Measurements from ENCODE around the gene PVRIG. TPM values are rescaled to one million over a fixed set of nuclear protein-coding genes. Genes with fewer than 3 reads are reported as not detected.
A peak's percentile ranks its signal among the peaks of the same experiment; 100 is the strongest.
"Not testable (repeated sequence)": the region's sequence is repeated elsewhere in the genome, so short reads cannot be mapped to it uniquely, and the experiment has no call there.

The PVRIG gene
- total and polyA plus RNA-seq, 5 donors from 2014 or later: 46.3 to 126 (median 94.5) TPM

DNA sequence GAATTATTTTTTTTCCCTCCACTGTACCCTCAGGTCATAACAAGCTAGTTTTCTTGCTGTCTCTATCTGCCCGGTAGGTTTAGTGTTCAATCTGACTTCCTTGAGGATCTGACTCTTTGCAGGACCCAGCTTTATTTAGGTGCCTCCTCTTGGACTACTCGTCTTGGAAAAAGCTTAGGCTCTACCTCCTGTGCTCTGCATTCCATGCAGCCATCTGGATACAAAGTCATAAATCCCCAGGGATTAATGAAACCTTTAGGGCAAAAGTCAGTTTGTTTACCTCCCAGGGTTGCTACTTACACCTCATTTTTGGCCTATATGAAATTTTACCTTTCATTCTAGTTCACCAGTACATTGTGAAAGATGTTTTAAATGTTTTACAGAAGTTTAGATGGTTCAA is 34.0 kb upstream of the PVRIG start:
- Histone ChIP-seq H3K4me1 (ENCODE audit: control insufficient read depth, insufficient read depth, low read length, poor library complexity, severe bottlenecking) (peaks cover 3% of the 10 kb centered on the region), H3K4me3 (ENCODE audit: low read depth, low read length) (no peak overlapping the region), H3K9me3 (ENCODE audit: control insufficient read depth in 2 of 2, low read length in 2 of 2) (no peaks in the 10 kb centered on the region), H3K27me3 (ENCODE audit: control insufficient read depth, insufficient read depth, low read length) (no peaks in the 10 kb centered on the region), H3K27ac (ENCODE audit: insufficient read depth, low read length, poor library complexity, severe bottlenecking) (no peak overlapping the region), H3K36me3 (ENCODE audit: control insufficient read depth, insufficient read depth, low read length) (no peaks in the 10 kb centered on the region)
- DNase-seq: no peak
- Mint-ChIP-seq H3K27me3 (peaks cover 2% of the 10 kb centered on the region), H3K4me1 (peaks cover 19 to 36% (median 23%) of the 10 kb centered on the region in 4 donors), H3K27ac (no peak overlapping the region), H3K36me3 (no peaks in the 10 kb centered on the region), H3K4me3 (no peak overlapping the region), H3K9me3 (peaks cover 0 to 6% (median 0%) of the 10 kb centered on the region in 7 donors)
- ATAC-seq (ENCODE audit: low read depth in 2 of 2): no peak

- Histone ChIP-seq H3K27me3 (ENCODE audit: control insufficient read depth, insufficient read depth, low read length) (no peaks in the 10 kb centered on the region), H3K4me1 (ENCODE audit: control insufficient read depth, insufficient read depth, low read length, poor library complexity, severe bottlenecking) (no peaks in the 10 kb centered on the region), H3K36me3 (ENCODE audit: control insufficient read depth, insufficient read depth, low read length) (no peaks in the 10 kb centered on the region), H3K4me3 (ENCODE audit: low read depth, low read length) (no peak overlapping the region), H3K27ac (ENCODE audit: insufficient read depth, low read length, poor library complexity, severe bottlenecking) (no peak overlapping the region), H3K9me3 (ENCODE audit: control insufficient read depth in 2 of 2, low read length in 2 of 2) (no peaks in the 10 kb centered on the region)
- H3K27me3 Mint-ChIP-seq: no peaks in the 10 kb centered on the region
- peak overlapping the region in 1 of 3 donors; percentile 84 for H3K27ac Mint-ChIP-seq
- H3K36me3 Mint-ChIP-seq: no peaks in the 10 kb centered on the region
- DNase-seq (no peak), ATAC-seq (ENCODE audit: low read depth in 2 of 2) (no peak)
- H3K4me1 Mint-ChIP-seq: peaks cover 9 to 25% (median 10%) of the 10 kb centered on the region in 4 donors
- no peaks in the 10 kb centered on the region for H3K9me3 Mint-ChIP-seq
- H3K4me3 Mint-ChIP-seq: no peak overlapping the region
Observed at GRCh38 chr7:100189061-100189460, 30.7 kb upstream of the PVRIG start.

- Histone ChIP-seq H3K4me1 (ENCODE audit: control insufficient read depth, insufficient read depth, low read length, poor library complexity, severe bottlenecking) (no peaks in the 10 kb centered on the region), H3K4me3 (ENCODE audit: low read depth, low read length) (no peak overlapping the region), H3K27me3 (ENCODE audit: control insufficient read depth, insufficient read depth, low read length) (no peaks in the 10 kb centered on the region), H3K9me3 (ENCODE audit: control insufficient read depth in 2 of 2, low read length in 2 of 2) (no peaks in the 10 kb centered on the region), H3K36me3 (ENCODE audit: control insufficient read depth, insufficient read depth, low read length) (no peaks in the 10 kb centered on the region), H3K27ac (ENCODE audit: insufficient read depth, low read length, poor library complexity, severe bottlenecking) (no peak overlapping the region)
- Mint-ChIP-seq H3K4me1 (peaks cover 9 to 25% (median 10%) of the 10 kb centered on the region in 4 donors), H3K36me3 (no peaks in the 10 kb centered on the region), H3K27me3 (no peaks in the 10 kb centered on the region), H3K9me3 (no peaks in the 10 kb centered on the region), H3K27ac (peak overlapping the region; percentile 45 to 84 (median 83)), H3K4me3 (no peak overlapping the region)
- peak in 2 of 3 donors; percentile 67 to 77 for DNase-seq
- ATAC-seq (ENCODE audit: low read depth in 2 of 2): peak; percentile 83 to 87
Observed at GRCh38 chr7:100190048-100190711, 29.6 kb upstream of the PVRIG start.

DNA sequence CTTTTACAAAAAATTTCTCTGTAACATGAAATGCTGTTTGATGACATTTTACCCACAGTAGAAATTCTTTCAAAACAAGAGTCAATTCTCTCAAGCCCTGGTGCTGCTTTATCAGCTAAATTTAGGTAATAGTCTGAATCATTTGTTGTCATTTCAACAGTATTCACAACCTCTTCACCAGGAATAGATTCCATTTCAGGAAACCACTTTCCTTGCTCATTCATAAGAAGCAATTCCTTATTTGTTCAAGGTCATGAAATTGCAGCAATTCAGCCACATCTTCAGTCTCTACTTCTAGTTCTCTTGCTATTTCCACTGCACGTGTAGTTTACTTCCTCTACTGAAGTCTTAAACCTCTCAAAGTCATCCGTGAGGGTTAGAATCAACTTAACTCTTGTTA is 28.0 kb upstream of the PVRIG start:
- Mint-ChIP-seq H3K27ac (no peak overlapping the region), H3K4me1 (peaks cover 6 to 25% (median 10%) of the 10 kb centered on the region in 4 donors), H3K9me3 (no peaks in the 10 kb centered on the region), H3K27me3 (no peaks in the 10 kb centered on the region), H3K4me3 (no peak overlapping the region), H3K36me3 (no peaks in the 10 kb centered on the region)
- Histone ChIP-seq H3K27me3 (ENCODE audit: control insufficient read depth, insufficient read depth, low read length) (no peaks in the 10 kb centered on the region), H3K36me3 (ENCODE audit: control insufficient read depth, insufficient read depth, low read length) (no peaks in the 10 kb centered on the region), H3K27ac (ENCODE audit: insufficient read depth, low read length, poor library complexity, severe bottlenecking) (no peak overlapping the region), H3K9me3 (ENCODE audit: control insufficient read depth in 2 of 2, low read length in 2 of 2) (no peaks in the 10 kb centered on the region), H3K4me1 (ENCODE audit: control insufficient read depth, insufficient read depth, low read length, poor library complexity, severe bottlenecking) (no peaks in the 10 kb centered on the region), H3K4me3 (ENCODE audit: low read depth, low read length) (no peak overlapping the region)
- ATAC-seq (ENCODE audit: low read depth in 2 of 2) (no peak), DNase-seq (no peak)

- H3K4me3 ChIP-seq (ENCODE audit: low read depth, low read length); H3K4me1 ChIP-seq (ENCODE audit: control insufficient read depth, insufficient read depth, low read length, poor library complexity, severe bottlenecking); H3K27me3 Mint-ChIP-seq; H3K9me3 ChIP-seq (ENCODE audit: control insufficient read depth in 2 of 2, low read length in 2 of 2); ATAC-seq (ENCODE audit: low read depth in 2 of 2); H3K27ac ChIP-seq (ENCODE audit: insufficient read depth, low read length, poor library complexity, severe bottlenecking); DNase-seq; H3K4me3 Mint-ChIP-seq; H3K27me3 ChIP-seq (ENCODE audit: control insufficient read depth, insufficient read depth, low read length); H3K36me3 ChIP-seq (ENCODE audit: control insufficient read depth, insufficient read depth, low read length); H3K9me3 Mint-ChIP-seq; H3K36me3 Mint-ChIP-seq: not testable (repeated sequence)
- Mint-ChIP-seq H3K4me1 (peaks cover 6 to 25% (median 11%) of the 10 kb centered on the region in 4 donors), H3K27ac (peak overlapping the region in 1 of 3 donors; percentile 71)
Observed at GRCh38 chr7:100192281-100192862, 27.4 kb upstream of the PVRIG start.

- DNase-seq (no peak), ATAC-seq (ENCODE audit: low read depth in 2 of 2) (no peak)
- no peaks in the 10 kb centered on the region for H3K4me1 ChIP-seq (ENCODE audit: control insufficient read depth, insufficient read depth, low read length, poor library complexity, severe bottlenecking)
- Mint-ChIP-seq H3K36me3 (peaks cover 4% of the 10 kb centered on the region), H3K9me3 (no peaks in the 10 kb centered on the region), H3K4me3 (no peak overlapping the region), H3K27me3 (peaks cover 4% of the 10 kb centered on the region), H3K4me1 (peaks cover 6 to 25% (median 11%) of the 10 kb centered on the region in 4 donors), H3K27ac (peak overlapping the region in 2 of 3 donors; percentile 27 to 71)
- no peak overlapping the region for H3K4me3 ChIP-seq (ENCODE audit: low read depth, low read length)
- H3K36me3 ChIP-seq (ENCODE audit: control insufficient read depth, insufficient read depth, low read length): no peaks in the 10 kb centered on the region
- no peaks in the 10 kb centered on the region for H3K9me3 ChIP-seq (ENCODE audit: control insufficient read depth in 2 of 2, low read length in 2 of 2)
- no peaks in the 10 kb centered on the region for H3K27me3 ChIP-seq (ENCODE audit: control insufficient read depth, insufficient read depth, low read length)
- H3K27ac ChIP-seq (ENCODE audit: insufficient read depth, low read length, poor library complexity, severe bottlenecking): no peak overlapping the region
Observed at GRCh38 chr7:100192969-100193368, 26.8 kb upstream of the PVRIG start.

DNA sequence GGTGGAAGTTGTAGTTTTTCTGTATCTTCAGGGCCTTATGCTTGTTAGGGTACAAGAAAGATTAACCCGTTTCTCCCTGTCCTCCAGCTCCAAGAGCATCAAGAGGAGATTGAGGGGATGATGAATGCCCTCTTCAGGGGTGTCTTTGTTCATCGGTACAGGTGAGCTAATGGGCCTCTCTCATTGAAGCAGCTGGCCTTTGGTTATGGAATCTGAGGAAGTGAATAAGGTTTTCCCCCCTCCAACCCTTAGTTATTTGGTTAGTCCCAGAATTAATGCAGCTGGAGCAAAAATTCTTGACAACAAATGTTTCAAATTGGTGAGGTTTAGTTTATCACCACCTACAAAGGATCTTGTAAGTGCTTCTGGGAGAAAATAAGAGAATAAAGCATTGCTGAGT is 24.5 kb upstream of the PVRIG start:
- no peak overlapping the region for H3K4me3 Mint-ChIP-seq
- H3K4me1 Mint-ChIP-seq: peaks cover under 1 to 18% (median 8%) of the 10 kb centered on the region in 4 donors
- H3K4me3 ChIP-seq (ENCODE audit: low read depth, low read length): no peak overlapping the region
- ATAC-seq (ENCODE audit: low read depth in 2 of 2) (no peak), DNase-seq (no peak)
- H3K27me3 ChIP-seq (ENCODE audit: control insufficient read depth, insufficient read depth, low read length): no peaks in the 10 kb centered on the region
- no peak overlapping the region for H3K27ac ChIP-seq (ENCODE audit: insufficient read depth, low read length, poor library complexity, severe bottlenecking)
- no peaks in the 10 kb centered on the region for H3K9me3 ChIP-seq (ENCODE audit: control insufficient read depth in 2 of 2, low read length in 2 of 2)
- H3K9me3 Mint-ChIP-seq: no peaks in the 10 kb centered on the region
- peaks cover 11% of the 10 kb centered on the region for H3K36me3 Mint-ChIP-seq
- peaks cover 8% of the 10 kb centered on the region for H3K27me3 Mint-ChIP-seq
- H3K36me3 ChIP-seq (ENCODE audit: control insufficient read depth, insufficient read depth, low read length): no peaks in the 10 kb centered on the region
- H3K4me1 ChIP-seq (ENCODE audit: control insufficient read depth, insufficient read depth, low read length, poor library complexity, severe bottlenecking): no peaks in the 10 kb centered on the region
- H3K27ac Mint-ChIP-seq: no peak overlapping the region

- not testable (repeated sequence) for H3K27ac ChIP-seq (ENCODE audit: insufficient read depth, low read length, poor library complexity, severe bottlenecking); H3K9me3 ChIP-seq (ENCODE audit: control insufficient read depth in 2 of 2, low read length in 2 of 2); ATAC-seq (ENCODE audit: low read depth in 2 of 2); H3K27me3 ChIP-seq (ENCODE audit: control insufficient read depth, insufficient read depth, low read length); DNase-seq; H3K4me1 ChIP-seq (ENCODE audit: control insufficient read depth, insufficient read depth, low read length, poor library complexity, severe bottlenecking); H3K36me3 ChIP-seq (ENCODE audit: control insufficient read depth, insufficient read depth, low read length); H3K27ac Mint-ChIP-seq; H3K4me3 Mint-ChIP-seq; H3K4me3 ChIP-seq (ENCODE audit: low read depth, low read length); H3K9me3 Mint-ChIP-seq
- Mint-ChIP-seq H3K4me1 (peaks cover 0 to 14% (median 3%) of the 10 kb centered on the region in 4 donors), H3K27me3 (peaks cover 11% of the 10 kb centered on the region), H3K36me3 (peaks cover 11% of the 10 kb centered on the region)
Observed at GRCh38 chr7:100195901-100196322, 23.8 kb upstream of the PVRIG start.
